Panc1 (cell line): ENCODE measurements around the gene SEC22C.

Source experiments
- POLR2AphosphoS5 ChIP-seq: IDR thresholded peaks from 2 replicates; pipeline ENCODE4 v1.6.1; 2012; ENCODE audit warnings: mild to moderate bottlenecking, low read depth, low read length, moderate library complexity
- REST ChIP-seq, 2 experiments: IDR thresholded peaks; 2 replicates each; pipeline ENCODE4 v1.6.1; 2011 to 2012; ENCODE audit warnings: low read depth in 2 of 2, control low read depth in 1 of 2, low read length in 1 of 2, mild to moderate bottlenecking in 1 of 2, moderate library complexity in 1 of 2; ENCODE audit not compliant: insufficient read depth in 1 of 2
- TCF7L2 ChIP-seq: IDR thresholded peaks from 2 replicates; pipeline ENCODE4 v1.6.1; 2011; ENCODE audit warnings: mild to moderate bottlenecking, low read depth, low read length, inconsistent platforms
- TF ChIP-seq, protein P1 (sequence below): fragments of 450-650 bp; IDR thresholded peaks from 2 replicates; pipeline ENCODE4 v1.5.1; 2017; ENCODE audit warnings: mild to moderate bottlenecking

GRCh38 chr3:42498034-42498433, 83.7 kb downstream of the SEC22C start:
- TF ChIP-seq, protein P1, sequence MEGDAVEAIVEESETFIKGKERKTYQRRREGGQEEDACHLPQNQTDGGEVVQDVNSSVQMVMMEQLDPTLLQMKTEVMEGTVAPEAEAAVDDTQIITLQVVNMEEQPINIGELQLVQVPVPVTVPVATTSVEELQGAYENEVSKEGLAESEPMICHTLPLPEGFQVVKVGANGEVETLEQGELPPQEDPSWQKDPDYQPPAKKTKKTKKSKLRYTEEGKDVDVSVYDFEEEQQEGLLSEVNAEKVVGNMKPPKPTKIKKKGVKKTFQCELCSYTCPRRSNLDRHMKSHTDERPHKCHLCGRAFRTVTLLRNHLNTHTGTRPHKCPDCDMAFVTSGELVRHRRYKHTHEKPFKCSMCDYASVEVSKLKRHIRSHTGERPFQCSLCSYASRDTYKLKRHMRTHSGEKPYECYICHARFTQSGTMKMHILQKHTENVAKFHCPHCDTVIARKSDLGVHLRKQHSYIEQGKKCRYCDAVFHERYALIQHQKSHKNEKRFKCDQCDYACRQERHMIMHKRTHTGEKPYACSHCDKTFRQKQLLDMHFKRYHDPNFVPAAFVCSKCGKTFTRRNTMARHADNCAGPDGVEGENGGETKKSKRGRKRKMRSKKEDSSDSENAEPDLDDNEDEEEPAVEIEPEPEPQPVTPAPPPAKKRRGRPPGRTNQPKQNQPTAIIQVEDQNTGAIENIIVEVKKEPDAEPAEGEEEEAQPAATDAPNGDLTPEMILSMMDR, result no peak
- TF ChIP-seq POLR2AphosphoS5 (no peak), REST (IDR thresholded peaks at IDR 0.05; ENCODE audit: insufficient read depth in 1 of 2, low read depth in 2 of 2, low read length in 1 of 2) (no peak), TCF7L2 (no peak)
